Measurements from ENCODE around the gene IRGM.
"Not testable (repeated sequence)": the region's sequence is repeated elsewhere in the genome, so short reads cannot be mapped to it uniquely, and the experiment has no call there.

Gene IRGM

GRCh38 chr5:150829744-150830143 lies 16.6 kb upstream of the IRGM start:
- H2AFZ ChIP-seq (ENCODE audit: low read depth, low read length): no peak overlapping the region
- no peak for TF ChIP-seq CTCF (IDR thresholded peaks at IDR 0.05; ENCODE audit: borderline replicate concordance, extremely low read depth, low read length, poor library complexity, severe bottlenecking)
- no peak for TF ChIP-seq EZH2 (IDR thresholded peaks at IDR 0.05; ENCODE audit: borderline replicate concordance, low read depth, low read length, severe bottlenecking)
- H3K27me3 ChIP-seq (ENCODE audit: insufficient read depth, low read length, poor library complexity): no peaks in the 10 kb centered on the region
- peaks cover 11% of the 10 kb centered on the region for H3K9me3 ChIP-seq (ENCODE audit: insufficient read depth, low read length, severe bottlenecking)
- ATAC-seq (ENCODE audit: insufficient read depth, low read depth) (no peak), DNase-seq (no peak)
- H4K20me1 ChIP-seq (ENCODE audit: insufficient read depth, low read length): no peaks in the 10 kb centered on the region
- no peak overlapping the region for H3K4me2 ChIP-seq (ENCODE audit: insufficient read depth, low read length)
- H3K36me3 ChIP-seq (ENCODE audit: insufficient read depth, low read length): no peaks in the 10 kb centered on the region
- H3K27ac ChIP-seq (ENCODE audit: low read length): no peak overlapping the region
- no peak overlapping the region for H3K9ac ChIP-seq (ENCODE audit: low read depth, low read length)
- no peak overlapping the region for H3K4me3 ChIP-seq (ENCODE audit: low read depth in 1 of 2, low read length in 2 of 2)
- no peaks in the 10 kb centered on the region for H3K4me1 ChIP-seq (ENCODE audit: insufficient read depth, low read length)
- H3K79me2 ChIP-seq (ENCODE audit: insufficient read depth, low read length): no peaks in the 10 kb centered on the region

- H4K20me1 ChIP-seq (ENCODE audit: insufficient read depth, low read length); H3K9ac ChIP-seq (ENCODE audit: low read depth, low read length); ATAC-seq (ENCODE audit: insufficient read depth, low read depth); H3K27ac ChIP-seq (ENCODE audit: low read length); H3K27me3 ChIP-seq (ENCODE audit: insufficient read depth, low read length, poor library complexity); H2AFZ ChIP-seq (ENCODE audit: low read depth, low read length); H3K4me3 ChIP-seq (ENCODE audit: low read depth in 1 of 2, low read length in 2 of 2); DNase-seq; H3K36me3 ChIP-seq (ENCODE audit: insufficient read depth, low read length); H3K79me2 ChIP-seq (ENCODE audit: insufficient read depth, low read length); H3K4me2 ChIP-seq (ENCODE audit: insufficient read depth, low read length); H3K4me1 ChIP-seq (ENCODE audit: insufficient read depth, low read length): not testable (repeated sequence)
- H3K9me3 ChIP-seq (ENCODE audit: insufficient read depth, low read length, severe bottlenecking): peaks cover 12% of the 10 kb centered on the region
Observed at GRCh38 chr5:150831821-150832220, 14.5 kb upstream of the IRGM start.

- Histone ChIP-seq H3K27ac (ENCODE audit: low read length) (no peak overlapping the region), H3K4me1 (ENCODE audit: insufficient read depth, low read length) (no peaks in the 10 kb centered on the region), H2AFZ (ENCODE audit: low read depth, low read length) (no peak overlapping the region), H4K20me1 (ENCODE audit: insufficient read depth, low read length) (no peaks in the 10 kb centered on the region), H3K4me3 (ENCODE audit: low read depth in 1 of 2, low read length in 2 of 2) (no peak overlapping the region), H3K9ac (ENCODE audit: low read depth, low read length) (no peak overlapping the region), H3K4me2 (ENCODE audit: insufficient read depth, low read length) (no peak overlapping the region), H3K9me3 (ENCODE audit: insufficient read depth, low read length, severe bottlenecking) (peaks cover 12% of the 10 kb centered on the region), H3K27me3 (ENCODE audit: insufficient read depth, low read length, poor library complexity) (peaks cover 7% of the 10 kb centered on the region), H3K79me2 (ENCODE audit: insufficient read depth, low read length) (no peaks in the 10 kb centered on the region), H3K36me3 (ENCODE audit: insufficient read depth, low read length) (no peaks in the 10 kb centered on the region)
- ATAC-seq (ENCODE audit: insufficient read depth, low read depth): no peak
- no peak for DNase-seq
- TF ChIP-seq CTCF (IDR thresholded peaks at IDR 0.05; ENCODE audit: borderline replicate concordance, extremely low read depth, low read length, poor library complexity, severe bottlenecking): no peak
- TF ChIP-seq EZH2 (IDR thresholded peaks at IDR 0.05; ENCODE audit: borderline replicate concordance, low read depth, low read length, severe bottlenecking): no peak
Observed at GRCh38 chr5:150836064-150836463, 10.3 kb upstream of the IRGM start.

GRCh38 chr5:150836703-150837102 lies 9.6 kb upstream of the IRGM start:
- DNase-seq (no peak), ATAC-seq (ENCODE audit: insufficient read depth, low read depth) (no peak)
- Histone ChIP-seq H4K20me1 (ENCODE audit: insufficient read depth, low read length) (no peaks in the 10 kb centered on the region), H3K9me3 (ENCODE audit: insufficient read depth, low read length, severe bottlenecking) (peaks cover 8% of the 10 kb centered on the region), H3K36me3 (ENCODE audit: insufficient read depth, low read length) (no peaks in the 10 kb centered on the region), H3K4me3 (ENCODE audit: low read depth in 1 of 2, low read length in 2 of 2) (no peak overlapping the region), H2AFZ (ENCODE audit: low read depth, low read length) (no peak overlapping the region), H3K27ac (ENCODE audit: low read length) (no peak overlapping the region), H3K4me2 (ENCODE audit: insufficient read depth, low read length) (no peak overlapping the region), H3K9ac (ENCODE audit: low read depth, low read length) (no peak overlapping the region), H3K4me1 (ENCODE audit: insufficient read depth, low read length) (no peaks in the 10 kb centered on the region), H3K27me3 (ENCODE audit: insufficient read depth, low read length, poor library complexity) (peaks cover 9% of the 10 kb centered on the region), H3K79me2 (ENCODE audit: insufficient read depth, low read length) (no peaks in the 10 kb centered on the region)
- TF ChIP-seq CTCF (IDR thresholded peaks at IDR 0.05; ENCODE audit: borderline replicate concordance, extremely low read depth, low read length, poor library complexity, severe bottlenecking) (no peak), EZH2 (IDR thresholded peaks at IDR 0.05; ENCODE audit: borderline replicate concordance, low read depth, low read length, severe bottlenecking) (no peak)

- H2AFZ ChIP-seq (ENCODE audit: low read depth, low read length); H3K4me3 ChIP-seq (ENCODE audit: low read depth in 1 of 2, low read length in 2 of 2); H3K27me3 ChIP-seq (ENCODE audit: insufficient read depth, low read length, poor library complexity); H3K27ac ChIP-seq (ENCODE audit: low read length); H3K9me3 ChIP-seq (ENCODE audit: insufficient read depth, low read length, severe bottlenecking); H4K20me1 ChIP-seq (ENCODE audit: insufficient read depth, low read length); H3K36me3 ChIP-seq (ENCODE audit: insufficient read depth, low read length); H3K4me2 ChIP-seq (ENCODE audit: insufficient read depth, low read length); H3K79me2 ChIP-seq (ENCODE audit: insufficient read depth, low read length); H3K9ac ChIP-seq (ENCODE audit: low read depth, low read length); ATAC-seq (ENCODE audit: insufficient read depth, low read depth); DNase-seq: not testable (repeated sequence)
- H3K4me1 ChIP-seq (ENCODE audit: insufficient read depth, low read length): peaks cover 16% of the 10 kb centered on the region
Observed at GRCh38 chr5:150845185-150845859, 999 bp upstream of the IRGM start.
